ENCODE results near the gene NTN1.

The NTN1 gene

GRCh38 chr17:9090641-9091096 lies 69.4 kb downstream of the NTN1 start:
- H3K4me3 ChIP-seq (ENCODE audit: low read depth, low read length, poor library complexity, severe bottlenecking): no peak overlapping the region
- TF ChIP-seq EZH2 (IDR thresholded peaks at IDR 0.05; ENCODE audit: borderline replicate concordance, low read length) (no peak), CTCF (IDR thresholded peaks at IDR 0.05; ENCODE audit: low read length) (no peak)
- H3K4me2 ChIP-seq (ENCODE audit: low read length): no peak overlapping the region
- H3K27me3 ChIP-seq (ENCODE audit: insufficient read depth, low read length): no peaks in the 10 kb centered on the region
- no peak overlapping the region for H3K9ac ChIP-seq (ENCODE audit: low read length)
- H3K4me1 ChIP-seq (ENCODE audit: insufficient read depth, low read length, severe bottlenecking): no peaks in the 10 kb centered on the region
- no peaks in the 10 kb centered on the region for H3F3A ChIP-seq (ENCODE audit: insufficient read depth, low read length)
- H3K27ac ChIP-seq (ENCODE audit: low read depth, low read length, poor library complexity, severe bottlenecking): no peak overlapping the region
- H3K36me3 ChIP-seq (ENCODE audit: insufficient read depth, low read length): no peaks in the 10 kb centered on the region
- H3K79me2 ChIP-seq (ENCODE audit: insufficient read depth, low read length): no peaks in the 10 kb centered on the region
- no peaks in the 10 kb centered on the region for H4K20me1 ChIP-seq (ENCODE audit: insufficient read depth, low read length)
- H3K9me3 ChIP-seq (ENCODE audit: low read length): no peaks in the 10 kb centered on the region
- no peaks in the 10 kb centered on the region for H3K9me2 ChIP-seq (ENCODE audit: low read depth, low read length)
- no peak overlapping the region for H2AFZ ChIP-seq (ENCODE audit: low read length)

GRCh38 chr17:9094193-9094592 lies 72.9 kb downstream of the NTN1 start:
- no peaks in the 10 kb centered on the region for H3K9me3 ChIP-seq (ENCODE audit: low read length)
- no peaks in the 10 kb centered on the region for H3K4me1 ChIP-seq (ENCODE audit: insufficient read depth, low read length, severe bottlenecking)
- H3K4me2 ChIP-seq (ENCODE audit: low read length): no peak overlapping the region
- no peak overlapping the region for H2AFZ ChIP-seq (ENCODE audit: low read length)
- no peaks in the 10 kb centered on the region for H3K27me3 ChIP-seq (ENCODE audit: insufficient read depth, low read length)
- no peaks in the 10 kb centered on the region for H3F3A ChIP-seq (ENCODE audit: insufficient read depth, low read length)
- no peaks in the 10 kb centered on the region for H3K79me2 ChIP-seq (ENCODE audit: insufficient read depth, low read length)
- no peaks in the 10 kb centered on the region for H3K36me3 ChIP-seq (ENCODE audit: insufficient read depth, low read length)
- no peaks in the 10 kb centered on the region for H3K9me2 ChIP-seq (ENCODE audit: low read depth, low read length)
- no peak for TF ChIP-seq EZH2 (IDR thresholded peaks at IDR 0.05; ENCODE audit: borderline replicate concordance, low read length)
- no peak for TF ChIP-seq CTCF (IDR thresholded peaks at IDR 0.05; ENCODE audit: low read length)
- no peak overlapping the region for H3K9ac ChIP-seq (ENCODE audit: low read length)
- no peak overlapping the region for H3K27ac ChIP-seq (ENCODE audit: low read depth, low read length, poor library complexity, severe bottlenecking)
- no peaks in the 10 kb centered on the region for H4K20me1 ChIP-seq (ENCODE audit: insufficient read depth, low read length)
- no peak overlapping the region for H3K4me3 ChIP-seq (ENCODE audit: low read depth, low read length, poor library complexity, severe bottlenecking)

GRCh38 chr17:9095390-9095789 lies 74.1 kb downstream of the NTN1 start:
- H3K9me3 ChIP-seq (ENCODE audit: low read length): no peaks in the 10 kb centered on the region
- no peak overlapping the region for H3K4me3 ChIP-seq (ENCODE audit: low read depth, low read length, poor library complexity, severe bottlenecking)
- no peaks in the 10 kb centered on the region for H4K20me1 ChIP-seq (ENCODE audit: insufficient read depth, low read length)
- no peak overlapping the region for H3K9ac ChIP-seq (ENCODE audit: low read length)
- H3K79me2 ChIP-seq (ENCODE audit: insufficient read depth, low read length): no peaks in the 10 kb centered on the region
- TF ChIP-seq EZH2 (IDR thresholded peaks at IDR 0.05; ENCODE audit: borderline replicate concordance, low read length) (no peak), CTCF (IDR thresholded peaks at IDR 0.05; ENCODE audit: low read length) (no peak)
- no peaks in the 10 kb centered on the region for H3K9me2 ChIP-seq (ENCODE audit: low read depth, low read length)
- no peaks in the 10 kb centered on the region for H3K27me3 ChIP-seq (ENCODE audit: insufficient read depth, low read length)
- H3K27ac ChIP-seq (ENCODE audit: low read depth, low read length, poor library complexity, severe bottlenecking): no peak overlapping the region
- H2AFZ ChIP-seq (ENCODE audit: low read length): no peak overlapping the region
- H3K36me3 ChIP-seq (ENCODE audit: insufficient read depth, low read length): no peaks in the 10 kb centered on the region
- no peak overlapping the region for H3K4me2 ChIP-seq (ENCODE audit: low read length)
- H3F3A ChIP-seq (ENCODE audit: insufficient read depth, low read length): no peaks in the 10 kb centered on the region
- no peaks in the 10 kb centered on the region for H3K4me1 ChIP-seq (ENCODE audit: insufficient read depth, low read length, severe bottlenecking)

Measured in OCI-LY1 (cell line).